H1 (cell line): Measurements from ENCODE around the gene DIAPH2. TPM values are rescaled to one million over a fixed set of nuclear protein-coding genes. Genes with fewer than 3 reads are reported as not detected.

Experiments used
- CTCF ChIA-PET: fragments of 300-600 bp; sonication (Branson Sonifier 250); formaldehyde crosslinking; loops from one replicate; lab custom pipeline; 2021; ENCODE audit not compliant: partially characterized antibody; lab: Charles Lee
- POLR2A ChIA-PET: fragments of 300-600 bp; sonication (Branson Sonifier 250); formaldehyde crosslinking; loops from one replicate; lab custom pipeline; 2021; ENCODE audit warnings: inconsistent platforms; ENCODE audit not compliant: partially characterized antibody; lab: Charles Lee
- DNase-seq, 2 experiments: peaks; one replicate each; pipeline versions ENCODE4 v3.0.0 to v3.0.0-alpha.2; 2010 to 2022; ENCODE audit warnings: low spot score in 2 of 2, low read depth in 1 of 2, mixed read lengths in 1 of 2
- FAIRE-seq: peaks from 2 replicates; lab custom pipeline; 2011; peaks lifted over from hg19 to GRCh38; lab: Jason Lieb, UNC
- H2AFZ ChIP-seq: 2 replicates; pipeline ENCODE4 v1.8.1; 2012; ENCODE audit warnings: low read length, inconsistent platforms
- H2AK5ac ChIP-seq: 2 replicates; pipeline ENCODE4 v1.6.1; 2013; ENCODE audit warnings: low read depth, low read length
- H2BK120ac ChIP-seq: replicated peaks from 2 replicates; pipeline ENCODE3; 2013; ENCODE audit warnings: low read depth, low read length, inconsistent platforms
- H2BK12ac ChIP-seq: 2 replicates; pipeline ENCODE4 v1.6.1; 2013; ENCODE audit warnings: low read depth, low read length
- H2BK15ac ChIP-seq: 2 replicates; pipeline ENCODE4 v1.6.1; 2013; ENCODE audit warnings: low read length
- H2BK20ac ChIP-seq: 2 replicates; pipeline ENCODE4 v1.6.1; 2013; ENCODE audit warnings: low read length
- H2BK5ac ChIP-seq: 2 replicates; pipeline ENCODE4 v1.6.1; 2013; ENCODE audit warnings: low read depth, low read length
- H3K14ac ChIP-seq: 2 replicates; pipeline ENCODE4 v1.6.1; 2013; ENCODE audit warnings: inconsistent platforms; ENCODE audit not compliant: insufficient read length
- H3K18ac ChIP-seq: 2 replicates; pipeline ENCODE4 v1.6.1; 2013; ENCODE audit warnings: low read length; ENCODE audit errors: extremely low read depth
- H3K23ac ChIP-seq: 2 replicates; pipeline ENCODE4 v1.6.1; 2013; ENCODE audit warnings: inconsistent platforms; ENCODE audit not compliant: insufficient read length
- H3K23me2 ChIP-seq: 2 replicates; pipeline ENCODE4 v1.6.1; 2013; ENCODE audit warnings: low read depth, low read length
- H3K27ac ChIP-seq: 2 replicates; pipeline ENCODE4 v1.6.1; 2011; ENCODE audit warnings: low read depth, low read length, inconsistent platforms
- H3K27me3 ChIP-seq, 4 experiments: replicated peaks in 1 of 4; 1 replicate in 1 of 4; 2 replicates in 3 of 4; pipeline versions ENCODE4 v1.6.1 to v1.8.1; 2011 to 2013; ENCODE audit warnings: low read length in 3 of 4, mild to moderate bottlenecking in 3 of 4, inconsistent platforms in 2 of 4, mixed read lengths in 2 of 4, moderate library complexity in 1 of 4; ENCODE audit not compliant: control insufficient read depth in 3 of 4, insufficient read depth in 3 of 4; ENCODE audit errors: extremely low read depth in 1 of 4
- H3K36me3 ChIP-seq, 4 experiments: 2 replicates each; pipeline versions ENCODE4 v1.6.1 to v1.8.1; 2011 to 2013; ENCODE audit warnings: mild to moderate bottlenecking in 4 of 4, low read length in 3 of 4, moderate library complexity in 2 of 4, control low read depth in 1 of 4, inconsistent platforms in 1 of 4; ENCODE audit not compliant: insufficient read depth in 4 of 4, control insufficient read depth in 2 of 4
- H3K4ac ChIP-seq: replicated peaks from 2 replicates; pipeline ENCODE3; 2013; ENCODE audit warnings: low read length, low read depth, mixed read lengths, inconsistent platforms; ENCODE audit not compliant: insufficient read length
- H3K4me1 ChIP-seq, 4 experiments: replicated peaks in 1 of 4; 1 replicate in 1 of 4; 2 replicates in 3 of 4; pipeline versions ENCODE4 v1.6.1 to v1.8.1; 2011 to 2013; ENCODE audit warnings: low read length in 3 of 4, inconsistent platforms in 2 of 4, mixed read lengths in 1 of 4; ENCODE audit not compliant: insufficient read depth in 4 of 4, control insufficient read depth in 3 of 4
- H3K4me2 ChIP-seq, 2 experiments: 2 replicates each; pipeline versions ENCODE4 v1.6.1 to v1.8.1; 2011 to 2013; ENCODE audit warnings: low read depth in 2 of 2, low read length in 2 of 2, control low read depth in 1 of 2, inconsistent platforms in 1 of 2, mild to moderate bottlenecking in 1 of 2; ENCODE audit not compliant: insufficient read depth in 1 of 2
- H3K4me3 ChIP-seq, 4 experiments: fragments of 200-600, 300-600 bp in 1 of 4; sonication (generic), shearing (Covaris generic), sonication (Bioruptor Twin) in 1 of 4; 2 replicates each; pipeline versions ENCODE4 v1.5.1 to v1.8.1; 2011 to 2016; ENCODE audit warnings: low read length in 4 of 4, low read depth in 3 of 4, control low read depth in 2 of 4, inconsistent platforms in 2 of 4, mild to moderate bottlenecking in 2 of 4, mixed read lengths in 1 of 4, moderate library complexity in 1 of 4; ENCODE audit not compliant: insufficient read depth in 2 of 4; ENCODE audit errors: extremely low read depth in 1 of 4
- H3K56ac ChIP-seq: replicated peaks from 2 replicates; pipeline ENCODE3; 2013; ENCODE audit warnings: low read depth, mild to moderate bottlenecking, mixed read lengths, low read length, inconsistent platforms; ENCODE audit not compliant: insufficient read length
- H3K79me1 ChIP-seq: 2 replicates; pipeline ENCODE4 v1.6.1; 2013; ENCODE audit warnings: low read depth, low read length, control low read depth
- H3K79me2 ChIP-seq, 2 experiments: 2 replicates each; pipeline versions ENCODE4 v1.6.1 to v1.8.1; 2012 to 2013; ENCODE audit warnings: low read length in 2 of 2, mild to moderate bottlenecking in 2 of 2, inconsistent platforms in 1 of 2; ENCODE audit not compliant: insufficient read depth in 2 of 2, control insufficient read depth in 1 of 2
- H3K9ac ChIP-seq, 4 experiments: replicated peaks in 1 of 4; 1 replicate in 1 of 4; 2 replicates in 3 of 4; pipeline versions ENCODE4 v1.6.1 to v1.8.1; 2011 to 2013; ENCODE audit warnings: low read depth in 3 of 4, low read length in 3 of 4, control low read depth in 2 of 4, mild to moderate bottlenecking in 2 of 4, moderate library complexity in 2 of 4, inconsistent platforms in 1 of 4; ENCODE audit errors: extremely low read depth in 1 of 4
- H3K9me3 ChIP-seq, 2 experiments: 2 replicates each; pipeline versions ENCODE4 v1.6.1 to v1.8.1; 2012 to 2013; ENCODE audit warnings: mild to moderate bottlenecking in 2 of 2, moderate library complexity in 2 of 2, control low read depth in 1 of 2, inconsistent platforms in 1 of 2, low read depth in 1 of 2, low read length in 1 of 2, mixed read lengths in 1 of 2; ENCODE audit not compliant: insufficient read depth in 2 of 2
- H4K20me1 ChIP-seq, 2 experiments: replicated peaks in 1 of 2; 2 replicates each; pipeline versions ENCODE3 to v1.8.1; 2011 to 2013; ENCODE audit warnings: inconsistent platforms in 2 of 2, low read length in 2 of 2, mild to moderate bottlenecking in 1 of 2; ENCODE audit not compliant: insufficient read depth in 2 of 2, control insufficient read depth in 1 of 2
- H4K5ac ChIP-seq: 2 replicates; pipeline ENCODE4 v1.6.1; 2013; ENCODE audit warnings: low read length, low read depth, mixed read lengths, inconsistent platforms; ENCODE audit not compliant: insufficient read length
- H4K8ac ChIP-seq: 2 replicates; pipeline ENCODE4 v1.8.0; 2013; ENCODE audit warnings: mild to moderate bottlenecking, moderate library complexity, low read length, inconsistent platforms; ENCODE audit not compliant: insufficient read depth; ENCODE audit errors: extremely low read depth
- H4K91ac ChIP-seq: replicated peaks from 2 replicates; pipeline ENCODE3; 2013; ENCODE audit warnings: low read length, mixed read lengths, inconsistent platforms; ENCODE audit not compliant: insufficient read length
- NRF1 ChIP-seq: IDR thresholded peaks from 2 replicates; pipeline ENCODE4 v1.6.1; 2011; ENCODE audit warnings: mild to moderate bottlenecking, low read depth, low read length, improper control_type of control experiment
- polyA plus RNA-seq, 7 experiments: library from polyadenylated mRNA; depleted of rRNA in 3 of 7; stranded (reverse) in 5 of 7; unstranded in 2 of 7; fragments of >200 nt in 5 of 7; fragments of 200-250 nt in 2 of 7; gene quantifications; 1 replicate in 5 of 7; 2 replicates in 1 of 7; 4 replicates in 1 of 7; pipeline versions ENCODE4 v1.2.1 to v1.2.3, GENCODE V29; 2011 to 2013; ENCODE audit warnings: missing spikeins in 2 of 7, mixed read lengths in 2 of 7
- total RNA-seq: library from RNA; stranded (reverse); fragmentation: NEBNext Ultra II Directional; extraction: Animal tissue kit (Norgen Biotek cat#: 25700); gene quantifications from 2 replicates; pipeline ENCODE4 v1.2.1, GENCODE V29; 2021

DIAPH2 gene
- total and polyA plus RNA-seq, 2 of the 8 experiments (the other 6 are each of a cell fraction or from before 2014, with no cell fraction given), result 4.4 to 24.3 TPM

DNA sequence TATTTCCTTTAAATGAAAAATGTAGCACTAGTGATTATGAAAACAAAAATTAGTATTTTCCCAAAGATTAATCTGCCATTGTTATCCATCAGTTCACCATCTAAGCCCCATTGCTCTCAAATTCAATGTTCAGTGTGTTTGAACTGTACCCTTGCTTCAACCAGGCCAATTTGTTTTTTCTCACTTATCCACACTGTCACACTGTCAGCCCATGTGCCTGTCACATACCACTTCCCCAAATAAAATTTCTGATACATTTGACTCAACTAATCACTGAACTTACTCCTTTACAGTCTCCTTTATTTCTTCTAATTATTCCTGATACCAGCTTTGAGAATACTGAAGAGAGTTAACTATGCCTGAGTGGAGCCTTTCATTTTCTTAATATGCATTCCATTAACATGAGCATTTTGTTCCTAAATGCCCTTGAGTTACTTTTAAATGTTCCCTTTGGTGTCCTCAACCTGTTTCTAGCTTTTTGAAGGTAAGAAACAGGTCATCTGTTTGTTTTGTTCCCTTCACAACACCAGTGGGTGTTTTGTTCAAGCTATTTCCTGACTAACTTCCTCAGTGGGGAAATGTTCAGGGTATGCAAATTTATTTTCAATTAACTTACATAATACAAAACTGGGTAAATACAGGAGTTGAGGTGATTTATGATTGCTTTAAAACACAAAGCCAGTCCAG lies 316.2 kb downstream of the DIAPH2 start:
- POLR2A ChIA-PET, result no interaction called here
- no peaks in the 10 kb centered on the region for H3K27me3 ChIP-seq
- H3K4me1 ChIP-seq, result no peaks in the 10 kb centered on the region
- FAIRE-seq (no peak), DNase-seq (no peak)
- no peaks in the 10 kb centered on the region for H3K23me2 ChIP-seq
- no peak overlapping the region for H4K5ac ChIP-seq
- no peak overlapping the region for H2AFZ ChIP-seq
- H2BK12ac ChIP-seq, result no peak overlapping the region
- no peaks in the 10 kb centered on the region for H4K20me1 ChIP-seq
- H2AK5ac ChIP-seq, result no peak overlapping the region
- H3K14ac ChIP-seq, result no peak overlapping the region
- H3K4ac ChIP-seq, result no peak overlapping the region
- no peak overlapping the region for H3K18ac ChIP-seq
- H3K23ac ChIP-seq, result no peak overlapping the region
- H3K27ac ChIP-seq, result no peak overlapping the region
- no peak overlapping the region for H2BK120ac ChIP-seq
- H3K9me3 ChIP-seq, result no peaks in the 10 kb centered on the region
- no peak overlapping the region for H3K56ac ChIP-seq
- no peak overlapping the region for H2BK5ac ChIP-seq
- no peak overlapping the region for H3K4me3 ChIP-seq
- H4K91ac ChIP-seq, result no peak overlapping the region
- H2BK20ac ChIP-seq, result no peak overlapping the region
- no peak overlapping the region for H2BK15ac ChIP-seq
- no peaks in the 10 kb centered on the region for H3K79me1 ChIP-seq
- H4K8ac ChIP-seq, result no peak overlapping the region
- no peaks in the 10 kb centered on the region for H3K36me3 ChIP-seq
- CTCF ChIA-PET, result no interaction called here
- no peak overlapping the region for H3K4me2 ChIP-seq
- H3K9ac ChIP-seq, result no peak overlapping the region
- no peaks in the 10 kb centered on the region for H3K79me2 ChIP-seq
- no peak for TF ChIP-seq NRF1
